GM23248 (cell line): Measurements from ENCODE around the gene CCNY. TPM values are rescaled to one million over a fixed set of nuclear protein-coding genes. Genes with fewer than 3 reads are reported as not detected.

ENCODE experiments used
- DNase-seq: peaks from one replicate; pipeline ENCODE4 v3.0.0-alpha.2; 2015
- H2AFZ ChIP-seq: fragments of 200-600 bp; sonication (generic); 2 replicates; pipeline ENCODE4 v1.6.1; 2016; ENCODE audit warnings: antibody characterized with exemption
- H3F3A ChIP-seq: fragments of 200-600 bp; sonication (generic); 2 replicates; pipeline ENCODE4 v1.6.1; 2016; ENCODE audit warnings: mild to moderate bottlenecking, antibody characterized with exemption, mixed run types; ENCODE audit not compliant: insufficient read depth
- H3K27ac ChIP-seq: fragments of 200-600 bp; sonication (generic); 2 replicates; pipeline ENCODE4 v1.5.1; 2016; ENCODE audit warnings: mild to moderate bottlenecking
- H3K27me3 ChIP-seq: fragments of 200-600 bp; sonication (generic); replicated peaks from 2 replicates; pipeline ENCODE4 v1.6.1; 2016; ENCODE audit warnings: mild to moderate bottlenecking; ENCODE audit not compliant: insufficient read depth
- H3K36me3 ChIP-seq: fragments of 200-600 bp; sonication (generic); 2 replicates; pipeline ENCODE4 v1.6.1; 2016; ENCODE audit warnings: low read depth, mild to moderate bottlenecking
- H3K4me1 ChIP-seq: fragments of 200-600 bp; sonication (generic); 2 replicates; pipeline ENCODE4 v1.6.1; 2016; ENCODE audit warnings: mild to moderate bottlenecking; ENCODE audit not compliant: insufficient read depth
- H3K4me2 ChIP-seq: fragments of 200-600 bp; sonication (generic); one replicate; pipeline ENCODE4 v1.6.1; 2016; ENCODE audit warnings: mild to moderate bottlenecking; ENCODE audit not compliant: unreplicated experiment
- H3K4me3 ChIP-seq: fragments of 200-600 bp; sonication (generic); 2 replicates; pipeline ENCODE4 v1.5.1; 2016; ENCODE audit warnings: mild to moderate bottlenecking
- H3K79me2 ChIP-seq: fragments of 200-600 bp; sonication (generic); 2 replicates; pipeline ENCODE4 v1.6.1; 2016; ENCODE audit warnings: mild to moderate bottlenecking; ENCODE audit not compliant: insufficient read depth
- H3K9ac ChIP-seq: fragments of 200-600 bp; sonication (generic); 2 replicates; pipeline ENCODE4 v1.6.1; 2016; ENCODE audit warnings: mild to moderate bottlenecking
- H3K9me2 ChIP-seq: fragments of 200-600 bp; sonication (generic); 2 replicates; pipeline ENCODE4 v1.6.1; 2016; ENCODE audit warnings: mixed run types, mild to moderate bottlenecking, moderate library complexity; ENCODE audit not compliant: insufficient read depth
- H3K9me3 ChIP-seq: fragments of 200-600 bp; sonication (generic); one replicate; pipeline ENCODE4 v1.6.1; 2017; ENCODE audit warnings: low read depth
- H4K20me1 ChIP-seq: fragments of 200-600 bp; sonication (generic); 2 replicates; pipeline ENCODE4 v1.6.0; 2016; ENCODE audit not compliant: insufficient read depth
- EZH2 ChIP-seq: fragments of 200-600 bp; sonication (generic); IDR thresholded peaks from 2 replicates; pipeline ENCODE4 v1.6.1; 2018; ENCODE audit warnings: antibody characterized with exemption, mild to moderate bottlenecking; ENCODE audit not compliant: insufficient read depth, poor library complexity, severe bottlenecking
- EZH2phosphoT487 ChIP-seq: fragments of 200-600 bp; sonication (generic); IDR thresholded peaks from 2 replicates; pipeline ENCODE4 v1.6.1; 2018; ENCODE audit warnings: antibody characterized with exemption, moderate library complexity, mild to moderate bottlenecking, low read depth; ENCODE audit not compliant: insufficient read depth
- WGBS, 2 experiments: methylation state at CpG; one replicate each; pipeline ENCODE4 v1.1.6; 2015 to 2017; ENCODE audit warnings: low lambda C conversion rate in 2 of 2, low coverage in 1 of 2; ENCODE audit errors: missing lambda C conversion rate in 2 of 2; 5-methylcytosine and 5-hydroxymethylcytosine counted together
- in situ Hi-C: fragments of 300-500 bp; cut with MboI; formaldehyde crosslinking; loops from 2 replicates; pipeline ENCODE4 v1.15.0; 2020
- polyA plus RNA-seq: library from polyadenylated mRNA; unstranded; fragments of >200 nt; fragmentation: Nextera tagmentation; extraction: Ambion mirVana; gene quantifications from 2 replicates; pipeline ENCODE4 v1.2.1, GENCODE V29; 2016
- total RNA-seq: library from RNA; depleted of rRNA; stranded (reverse); fragments of >200 nt; shearing (Covaris generic); gene quantifications from 2 replicates; pipeline ENCODE4 v1.2.3, GENCODE V29; 2014

The CCNY gene
- total and polyA plus RNA-seq, 2 experiments from 2014 or later, result 12.8 to 70.4 TPM

GRCh38 chr10:35540296-35541164 lies 204.2 kb downstream of the CCNY start:
- no peak overlapping the region for H3K9ac ChIP-seq
- H3F3A ChIP-seq, result no peaks in the 10 kb centered on the region; the same call in 1 of the 2 replicates
- in situ Hi-C loops, result no loop called here
- H3K4me3 ChIP-seq, result no peak overlapping the region
- H2AFZ ChIP-seq, result no peak overlapping the region
- no peak overlapping the region for H3K4me2 ChIP-seq
- H3K27me3 ChIP-seq, result no peaks in the 10 kb centered on the region
- no peaks in the 10 kb centered on the region for H4K20me1 ChIP-seq
- peaks cover 53% of the 10 kb centered on the region for H3K79me2 ChIP-seq
- no peak overlapping the region for H3K27ac ChIP-seq
- H3K36me3 ChIP-seq, result peaks cover 6% of the 10 kb centered on the region; the same call in 1 of the 2 replicates
- H3K4me1 ChIP-seq, result peaks cover 11% of the 10 kb centered on the region; the same call in 1 of the 2 replicates
- no peaks in the 10 kb centered on the region for H3K9me2 ChIP-seq
- TF ChIP-seq EZH2phosphoT487 (no peak), EZH2 (no peak)
- no peaks in the 10 kb centered on the region for H3K9me3 ChIP-seq
- 58 to 59% methylated on average over 7 of the region's 7 CpGs for WGBS, 2 experiments
- DNase-seq, result peak; percentile 5

- no peak overlapping the region for H3K4me3 ChIP-seq
- no peak overlapping the region for H3K27ac ChIP-seq
- WGBS, 2 experiments, result 100% methylated on average over 1 of the region's 1 CpG
- no peak overlapping the region for H2AFZ ChIP-seq
- no peaks in the 10 kb centered on the region for H4K20me1 ChIP-seq
- H3K4me1 ChIP-seq, result peaks cover 23% of the 10 kb centered on the region
- TF ChIP-seq EZH2 (no peak), EZH2phosphoT487 (no peak)
- H3K9ac ChIP-seq, result no peak overlapping the region
- H3K79me2 ChIP-seq, result peaks cover 53% of the 10 kb centered on the region
- H3K36me3 ChIP-seq, result peaks cover 3% of the 10 kb centered on the region; the same call in 1 of the 2 replicates
- in situ Hi-C loops, result no loop called here
- H3F3A ChIP-seq, result peaks cover 8% of the 10 kb centered on the region
- DNase-seq, result no peak
- no peak overlapping the region for H3K4me2 ChIP-seq
- no peaks in the 10 kb centered on the region for H3K27me3 ChIP-seq
- no peaks in the 10 kb centered on the region for H3K9me2 ChIP-seq
- H3K9me3 ChIP-seq, result no peaks in the 10 kb centered on the region
Measured at GRCh38 chr10:35541720-35542119, 205.4 kb downstream of the CCNY start.

DNA sequence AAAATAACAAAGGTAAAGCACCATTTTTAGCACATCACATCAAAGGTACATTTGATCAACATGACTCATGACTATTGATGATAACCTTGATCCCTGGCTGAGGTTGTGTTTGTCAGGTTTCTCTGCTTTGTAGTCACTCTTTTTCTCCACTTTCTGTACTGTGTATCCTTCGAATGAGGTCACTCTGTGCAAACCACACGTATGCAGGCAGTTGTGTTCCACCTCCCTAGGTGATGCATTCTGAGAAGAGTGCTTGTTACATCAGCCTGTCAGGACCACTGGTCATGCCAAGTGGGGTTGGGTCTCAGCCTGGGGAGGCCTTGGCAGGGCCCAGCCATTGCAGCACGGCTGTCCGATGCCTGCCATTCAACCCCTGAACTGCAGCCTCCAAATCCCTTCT lies 206.0 kb downstream of the CCNY start:
- H3F3A ChIP-seq, result peaks cover 11% of the 10 kb centered on the region
- peaks cover 3% of the 10 kb centered on the region; the same call in 1 of the 2 replicates for H3K36me3 ChIP-seq
- TF ChIP-seq EZH2phosphoT487, result no peak
- no peak for TF ChIP-seq EZH2
- H3K9me3 ChIP-seq, result no peaks in the 10 kb centered on the region
- no peaks in the 10 kb centered on the region for H4K20me1 ChIP-seq
- H3K4me3 ChIP-seq, result no peak overlapping the region
- DNase-seq, result no peak
- peaks cover 29% of the 10 kb centered on the region for H3K4me1 ChIP-seq
- no peaks in the 10 kb centered on the region for H3K27me3 ChIP-seq
- H3K9ac ChIP-seq, result no peak overlapping the region
- no peak overlapping the region for H3K4me2 ChIP-seq
- H2AFZ ChIP-seq, result no peak overlapping the region
- WGBS, 2 experiments, result 84 to 86% methylated on average over 4 of the region's 4 CpGs
- peaks cover 53% of the 10 kb centered on the region for H3K79me2 ChIP-seq
- no peaks in the 10 kb centered on the region for H3K9me2 ChIP-seq
- no peak overlapping the region for H3K27ac ChIP-seq
- in situ Hi-C loops, result no loop called here

DNA sequence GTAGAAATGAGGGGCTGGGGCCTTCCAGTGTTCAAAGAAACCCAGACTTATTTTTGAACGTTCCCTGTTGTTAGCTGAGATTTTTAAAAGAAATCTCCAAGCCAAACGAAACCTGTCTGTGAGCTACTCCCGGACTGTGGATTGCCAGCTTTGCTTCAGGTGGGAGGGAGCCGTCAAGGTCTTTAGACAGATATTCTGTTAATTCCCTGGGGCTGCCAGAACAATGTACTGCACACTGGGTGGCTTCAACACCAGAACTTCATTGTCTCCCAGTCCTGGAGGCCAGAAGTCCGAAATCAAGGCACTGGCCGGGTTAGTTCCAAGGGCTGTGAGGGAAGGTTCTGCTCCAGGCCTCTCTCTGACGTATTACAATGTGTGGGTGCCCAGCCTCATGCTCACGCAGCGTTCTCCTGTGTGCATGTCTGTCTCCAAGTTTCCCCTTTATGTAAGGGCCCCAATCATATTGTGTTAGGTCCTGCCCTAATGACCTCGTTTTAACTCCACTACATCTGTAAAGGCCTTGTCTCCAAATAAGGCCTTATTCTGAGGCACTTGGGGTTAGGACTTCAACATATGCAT lies 208.9 kb downstream of the CCNY start:
- no peak for DNase-seq
- Histone ChIP-seq H3K27ac (no peak overlapping the region), H3K4me1 (peaks cover 30% of the 10 kb centered on the region), H3K9ac (no peak overlapping the region), H3K4me2 (no peak overlapping the region), H3K4me3 (no peak overlapping the region), H3K9me3 (no peaks in the 10 kb centered on the region), H3K79me2 (peaks cover 31% of the 10 kb centered on the region), H2AFZ (no peak overlapping the region), H3F3A (peaks cover 17% of the 10 kb centered on the region), H3K9me2 (no peaks in the 10 kb centered on the region), H3K27me3 (no peaks in the 10 kb centered on the region), H4K20me1 (no peaks in the 10 kb centered on the region), H3K36me3 (peaks cover 3% of the 10 kb centered on the region; the same call in 1 of the 2 replicates)
- in situ Hi-C loops, result no loop called here
- TF ChIP-seq EZH2 (no peak), EZH2phosphoT487 (no peak)
- 98% methylated on average over 10 of the region's 10 CpGs for WGBS, 2 experiments
